PC-9 (cell line): ENCODE data around the gene YWHAQ. TPM values are rescaled to one million over a fixed set of nuclear protein-coding genes. Genes with fewer than 3 reads are reported as not detected.
"Not testable (repeated sequence)": the region's sequence is repeated elsewhere in the genome, so short reads cannot be mapped to it uniquely, and the experiment has no call there.

ENCODE experiments used
- BruUV-seq: library from RNA; stranded (reverse); fragments of 400-500 nt; replicated peaks from 2 replicates; lab custom pipeline; 2021; lab: Mats Ljungman, UMichigan
- CTCF ChIA-PET: fragments of 300-600 bp; sonication (Branson Sonifier 250); formaldehyde crosslinking; loops from one replicate; lab custom pipeline; 2022; ENCODE audit warnings: antibody characterized with exemption; lab: Charles Lee
- POLR2A ChIA-PET: fragments of 300-600 bp; sonication (Branson Sonifier 250); formaldehyde crosslinking; loops from one replicate; lab custom pipeline; 2022; ENCODE audit warnings: antibody characterized with exemption; ENCODE audit not compliant: unreplicated experiment; lab: Charles Lee
- DNase-seq, 2 experiments: peaks; one replicate each; pipeline versions ENCODE4 v3.0.0 to v3.0.0-alpha.2; 2015 to 2022; ENCODE audit warnings: mixed read lengths in 1 of 2
- H2AFZ ChIP-seq: fragments of 200-600 bp; sonication (generic); 2 replicates; pipeline ENCODE4 v1.8.1; 2017; ENCODE audit warnings: antibody characterized with exemption
- H3F3A ChIP-seq: fragments of 200-600 bp; sonication (generic); 2 replicates; pipeline ENCODE4 v1.8.1; 2017; ENCODE audit warnings: antibody characterized with exemption, mild to moderate bottlenecking, low read depth; ENCODE audit not compliant: insufficient read depth
- H3K27ac ChIP-seq: fragments of 200-600 bp; sonication (generic); 2 replicates; pipeline ENCODE4 v1.6.1; 2016; ENCODE audit warnings: mixed run types
- H3K27me3 ChIP-seq: fragments of 200-600 bp; sonication (generic); 2 replicates; pipeline ENCODE4 v1.6.1; 2016; ENCODE audit warnings: low read depth, mixed run types; ENCODE audit not compliant: insufficient read depth
- H3K36me3 ChIP-seq: fragments of 200-600 bp; sonication (generic); 2 replicates; pipeline ENCODE4 v1.6.1; 2016; ENCODE audit warnings: low read depth, mixed run types
- H3K4me1 ChIP-seq: fragments of 200-600 bp; sonication (generic); replicated peaks from 2 replicates; pipeline ENCODE4 v1.6.1; 2016; ENCODE audit warnings: mixed run types; ENCODE audit not compliant: insufficient read depth
- H3K4me2 ChIP-seq: fragments of 200-600 bp; sonication (generic); 2 replicates; pipeline ENCODE4 v1.6.1; 2017; ENCODE audit warnings: mixed run types
- H3K4me3 ChIP-seq: fragments of 200-600 bp; sonication (generic); 2 replicates; pipeline ENCODE4 v1.6.1; 2016; ENCODE audit warnings: mixed run types
- H3K79me2 ChIP-seq: fragments of 200-600 bp; sonication (generic); 2 replicates; pipeline ENCODE4 v1.6.1; 2017; ENCODE audit warnings: low read depth, mixed run types
- H3K9me2 ChIP-seq: fragments of 200-600 bp; sonication (generic); 2 replicates; pipeline ENCODE4 v1.8.1; 2017; ENCODE audit warnings: mild to moderate bottlenecking; ENCODE audit not compliant: insufficient read depth
- H3K9me3 ChIP-seq: fragments of 200-600 bp; sonication (generic); 2 replicates; pipeline ENCODE4 v1.8.1; 2016; ENCODE audit warnings: low read depth; ENCODE audit not compliant: insufficient read depth
- H4K20me1 ChIP-seq: fragments of 200-600 bp; sonication (generic); 2 replicates; pipeline ENCODE4 v1.8.1; 2017; ENCODE audit not compliant: insufficient read depth
- CTCF ChIP-seq: fragments of 200-600 bp; sonication (generic); conservative IDR thresholded peaks from 2 replicates; pipeline ENCODE4 v1.6.1; 2017; ENCODE audit warnings: mixed run types, antibody characterized with exemption, mild to moderate bottlenecking, moderate library complexity
- EZH2 ChIP-seq: fragments of 200-600 bp; sonication (generic); IDR thresholded peaks from 2 replicates; pipeline ENCODE4 v1.8.0; 2017; ENCODE audit warnings: antibody characterized with exemption, low read depth
- intact Hi-C: fragments of 100-400 bp; cut with micrococcal nuclease; formaldehyde crosslinking; loops from one replicate; pipeline ENCODE4 v1.10.0; 2022; ENCODE audit not compliant: unreplicated experiment
- total RNA-seq: library from RNA; stranded (reverse); gene quantifications from 2 replicates; pipeline ENCODE4 v1.2.3, GENCODE V29; 2021

YWHAQ gene
- total RNA-seq, 1 experiment from 2014 or later = 353 TPM

- no peak overlapping the region for H3K4me2 ChIP-seq
- H3K9me3 ChIP-seq = 0 out of 2 replicates have a peak, but pooled peaks cover 3% of the 10 kb centered on the region
- H4K20me1 ChIP-seq = peaks cover 94% of the 10 kb centered on the region
- H3K9me2 ChIP-seq = no peaks in the 10 kb centered on the region; the same call in 1 of the 2 replicates
- no TSS peak for BruUV-seq
- no peak overlapping the region for H3K4me3 ChIP-seq
- H3K36me3 ChIP-seq = peaks cover 8% of the 10 kb centered on the region; the same call in 1 of the 2 replicates
- CTCF ChIA-PET = no interaction called here
- H3K4me1 ChIP-seq = peaks cover 35% of the 10 kb centered on the region
- DNase-seq = no peak
- peaks cover 52% of the 10 kb centered on the region for H3F3A ChIP-seq
- no peaks in the 10 kb centered on the region for H3K27me3 ChIP-seq
- peak overlapping the region; percentile 6; the same call in 1 of the 2 replicates for H3K27ac ChIP-seq
- intact Hi-C loops = no loop called here
- no peak overlapping the region for H2AFZ ChIP-seq
- POLR2A ChIA-PET = no interaction called here
- TF ChIP-seq CTCF = no peak
- H3K79me2 ChIP-seq = peaks cover 100% of the 10 kb centered on the region
Observed at GRCh38 chr2:9614562-9614961, 16.2 kb downstream of the YWHAQ start.

GRCh38 chr2:9613291-9613690, 17.5 kb downstream of the YWHAQ start:
- peaks cover 95% of the 10 kb centered on the region for H4K20me1 ChIP-seq

GRCh38 chr2:9611549-9611912, 19.3 kb downstream of the YWHAQ start:
- POLR2A ChIA-PET, H3K4me3 ChIP-seq, H3K4me2 ChIP-seq, H3K9me2 ChIP-seq, H2AFZ ChIP-seq, DNase-seq, H3K27me3 ChIP-seq, CTCF ChIA-PET, intact Hi-C loops, H3K9me3 ChIP-seq, H3K36me3 ChIP-seq, BruUV-seq: not testable (repeated sequence)
- peaks cover 61% of the 10 kb centered on the region for H3K4me1 ChIP-seq
- peaks cover 95% of the 10 kb centered on the region for H4K20me1 ChIP-seq
- H3K79me2 ChIP-seq = peaks cover 99% of the 10 kb centered on the region
- H3F3A ChIP-seq = peaks cover 76% of the 10 kb centered on the region
- H3K27ac ChIP-seq = peak overlapping the region; percentile 21; the same call in 1 of the 2 replicates

More at GRCh38 chr2:9613291-9613690, 17.5 kb downstream of the YWHAQ start:
- H3K27ac ChIP-seq = peak overlapping the region; percentile 6; the same call in 1 of the 2 replicates
- H3K79me2 ChIP-seq = peaks cover 100% of the 10 kb centered on the region
- BruUV-seq = no TSS peak
- POLR2A ChIA-PET = interaction anchor here (0.7 kb wide), 1 partner anchor 19 kb away, joined by 7 read pairs; no protein-coding TSS in a partner anchor
- peak overlapping the region; percentile 37 for H3K4me2 ChIP-seq
- 0 out of 2 replicates have a peak, but pooled peaks cover 3% of the 10 kb centered on the region for H3K9me3 ChIP-seq
- DNase-seq = peak in 1 of 2 experiments; percentile 55
- H3K36me3 ChIP-seq = peaks cover 8% of the 10 kb centered on the region; the same call in 1 of the 2 replicates
- peaks cover 47% of the 10 kb centered on the region for H3K4me1 ChIP-seq
- H3F3A ChIP-seq = peaks cover 65% of the 10 kb centered on the region
- H3K27me3 ChIP-seq = no peaks in the 10 kb centered on the region
- TF ChIP-seq CTCF (no peak), EZH2 (no peak)
- no peaks in the 10 kb centered on the region; the same call in 1 of the 2 replicates for H3K9me2 ChIP-seq
- CTCF ChIA-PET = interaction anchor here (0.6 kb wide), 2 partner anchors 24 to 164 kb away, joined by 3 read pairs; no protein-coding TSS in a partner anchor
- no peak overlapping the region for H2AFZ ChIP-seq
- no peak overlapping the region for H3K4me3 ChIP-seq
- intact Hi-C loops = no loop called here
